B cell (primary cell): ENCODE data around the gene TCP11X2.
"Not testable (repeated sequence)": the region's sequence is repeated elsewhere in the genome, so short reads cannot be mapped to it uniquely, and the experiment has no call there.

Experiments
- EZH2 ChIP-seq: IDR thresholded peaks from 2 replicates; pipeline ENCODE4 v1.6.1; 2012; ENCODE audit warnings: borderline replicate concordance, low read depth, mild to moderate bottlenecking, moderate library complexity, low read length; ENCODE audit not compliant: insufficient read depth, poor library complexity, severe bottlenecking
- TF ChIP-seq, protein P1 (sequence below): fragments of 200-600 bp; IDR thresholded peaks from one replicate; pipeline ENCODE4 v1.8.0; 2022; ENCODE audit warnings: antibody characterized with exemption, mild to moderate bottlenecking

DNA sequence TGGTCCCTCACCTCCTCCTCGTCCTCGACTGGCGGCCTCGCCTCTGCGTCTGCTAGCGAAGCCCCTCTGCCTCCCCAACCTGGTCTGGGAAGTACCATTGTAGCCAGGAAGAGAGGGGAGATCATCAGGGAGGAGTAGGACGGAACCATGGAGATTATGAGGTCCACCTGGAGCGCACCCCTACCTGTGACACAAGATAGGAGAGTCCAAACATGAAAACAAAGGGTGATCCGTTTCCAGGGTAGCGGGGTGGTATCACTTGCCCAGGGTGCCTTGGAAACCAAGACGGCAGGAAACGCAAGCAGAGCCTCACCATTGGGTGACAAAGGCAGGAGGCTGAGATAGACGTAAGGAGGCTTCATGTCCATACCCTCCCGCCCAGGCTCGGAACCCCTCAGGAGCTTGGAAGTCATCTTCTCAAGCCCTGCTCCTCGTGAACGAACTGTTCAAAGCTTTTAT, at the start of gene TCP11X2:
- TF ChIP-seq EZH2, result not testable (repeated sequence)
- TF ChIP-seq, protein P1, sequence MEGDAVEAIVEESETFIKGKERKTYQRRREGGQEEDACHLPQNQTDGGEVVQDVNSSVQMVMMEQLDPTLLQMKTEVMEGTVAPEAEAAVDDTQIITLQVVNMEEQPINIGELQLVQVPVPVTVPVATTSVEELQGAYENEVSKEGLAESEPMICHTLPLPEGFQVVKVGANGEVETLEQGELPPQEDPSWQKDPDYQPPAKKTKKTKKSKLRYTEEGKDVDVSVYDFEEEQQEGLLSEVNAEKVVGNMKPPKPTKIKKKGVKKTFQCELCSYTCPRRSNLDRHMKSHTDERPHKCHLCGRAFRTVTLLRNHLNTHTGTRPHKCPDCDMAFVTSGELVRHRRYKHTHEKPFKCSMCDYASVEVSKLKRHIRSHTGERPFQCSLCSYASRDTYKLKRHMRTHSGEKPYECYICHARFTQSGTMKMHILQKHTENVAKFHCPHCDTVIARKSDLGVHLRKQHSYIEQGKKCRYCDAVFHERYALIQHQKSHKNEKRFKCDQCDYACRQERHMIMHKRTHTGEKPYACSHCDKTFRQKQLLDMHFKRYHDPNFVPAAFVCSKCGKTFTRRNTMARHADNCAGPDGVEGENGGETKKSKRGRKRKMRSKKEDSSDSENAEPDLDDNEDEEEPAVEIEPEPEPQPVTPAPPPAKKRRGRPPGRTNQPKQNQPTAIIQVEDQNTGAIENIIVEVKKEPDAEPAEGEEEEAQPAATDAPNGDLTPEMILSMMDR, result not testable (repeated sequence)
